ENCODE results near the gene HNRNPH3.

The HNRNPH3 gene

DNA sequence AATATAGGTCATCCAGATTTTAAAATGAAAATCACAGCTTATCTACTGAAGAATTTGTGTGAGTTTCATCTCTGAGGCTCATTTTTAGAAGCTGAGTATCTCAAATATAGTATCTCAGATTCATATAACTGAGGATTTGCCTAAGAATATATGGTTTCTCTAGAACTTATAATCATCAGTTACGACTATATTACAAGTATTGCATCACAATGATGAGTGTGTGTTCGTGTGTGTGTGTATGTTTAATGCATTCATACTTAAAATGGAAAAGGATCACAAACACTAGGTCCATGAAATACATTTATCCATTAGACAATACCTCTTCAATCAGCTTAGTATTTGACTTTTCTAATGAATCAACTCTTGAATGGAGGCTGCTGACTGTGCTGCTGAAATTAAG, 53.9 kb downstream of the HNRNPH3 start:
- DNase-seq (ENCODE audit: low spot score) = no peak

Data from cerebellar cortex (tissue), 1 donor.